Activated CD4-positive, alpha-beta memory T cell treated with anti-CD3 and anti-CD28 coated beads for 36 hours (primary cell): ENCODE results near the gene GCC2. TPM values are rescaled to one million over a fixed set of nuclear protein-coding genes. Genes with fewer than 3 reads are reported as not detected.

Source experiments
- CTCF ChIA-PET: fragments of 350-600 bp; sonication (Branson Sonifier 250); formaldehyde crosslinking; loops from one replicate; lab custom pipeline; 2021; ENCODE audit warnings: antibody characterized with exemption, inconsistent platforms; lab: Charles Lee
- POLR2A ChIA-PET: fragments of 350-600 bp; sonication (Branson Sonifier 250); formaldehyde crosslinking; loops from one replicate; lab custom pipeline; 2021; ENCODE audit warnings: antibody characterized with exemption; lab: Charles Lee
- DNase-seq: peaks from one replicate; pipeline ENCODE4 v3.0.0-alpha.2; 2020
- H3K27ac Mint-ChIP-seq: one replicate; pipeline ENCODE4 v1.8.0; 2021; ENCODE audit warnings: mixed read lengths
- H3K27me3 Mint-ChIP-seq: one replicate; pipeline ENCODE4 v1.8.0; 2021; ENCODE audit warnings: mixed read lengths
- H3K36me3 Mint-ChIP-seq: one replicate; pipeline ENCODE4 v1.8.0; 2021; ENCODE audit warnings: mixed read lengths
- H3K4me1 Mint-ChIP-seq: one replicate; pipeline ENCODE4 v1.8.0; 2021; ENCODE audit warnings: low read depth, mixed read lengths
- H3K4me3 Mint-ChIP-seq: one replicate; pipeline ENCODE4 v1.8.0; 2021; ENCODE audit warnings: mild to moderate bottlenecking, mixed read lengths
- H3K9me3 Mint-ChIP-seq: one replicate; pipeline ENCODE4 v1.8.0; 2021; ENCODE audit warnings: mixed read lengths
- intact Hi-C: fragments of 100-400 bp; cut with micrococcal nuclease; formaldehyde crosslinking; loops from one replicate; pipeline ENCODE4 v1.15.1; 2023
- total RNA-seq, 2 experiments: library from RNA; stranded (reverse); gene quantifications; one replicate each; pipeline ENCODE4 v1.2.3, GENCODE V29; 2021

Gene GCC2
- total RNA-seq, 2 experiments from 2014 or later: 43.6 to 47.3 TPM

DNA sequence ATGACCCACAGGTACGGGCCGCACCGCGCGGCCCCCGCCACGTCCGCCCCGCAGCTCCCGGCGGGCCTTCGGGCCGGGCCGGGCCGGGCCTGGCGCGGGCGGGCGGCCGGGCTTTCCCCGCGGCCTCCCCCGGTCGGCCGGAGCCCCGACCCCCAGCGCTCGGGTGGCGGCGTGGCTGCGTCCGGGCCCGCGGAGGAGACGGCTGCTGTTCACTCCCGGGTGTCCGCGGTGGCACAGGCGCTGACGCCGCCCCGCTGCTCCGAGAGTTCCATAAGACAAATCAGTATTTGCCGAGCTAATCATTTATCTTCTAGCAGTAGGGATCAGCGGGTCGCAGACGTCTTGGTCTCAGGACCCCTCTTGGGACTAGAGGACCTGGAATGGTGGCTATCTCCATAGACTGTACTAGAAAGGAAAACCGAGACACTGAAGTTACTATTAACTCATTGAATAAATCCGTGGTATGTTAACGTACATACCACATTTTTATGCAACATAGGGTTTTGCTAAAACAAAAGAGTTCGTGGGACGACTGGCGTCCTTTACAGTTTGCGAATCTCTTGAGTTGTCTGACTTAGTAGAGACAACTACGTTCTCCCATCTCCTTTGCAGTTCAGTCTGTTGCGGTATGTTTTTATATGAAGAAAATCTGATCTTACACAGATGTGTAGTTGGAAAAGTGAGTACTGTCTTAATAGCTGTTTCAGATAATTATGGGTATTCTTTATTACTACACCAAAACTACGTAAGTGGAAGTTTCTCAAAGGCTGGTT lies 85.8 kb downstream of the GCC2 start:
- Mint-ChIP-seq H3K36me3 (peaks cover 5% of the 10 kb centered on the region), H3K4me1 (peaks cover 37% of the 10 kb centered on the region), H3K27me3 (no peaks in the 10 kb centered on the region), H3K4me3 (peak overlapping the region; percentile 95), H3K9me3 (no peaks in the 10 kb centered on the region), H3K27ac (peak overlapping the region; percentile 85)
- ChIA-PET POLR2A (interaction anchor here (1.1 to 2.6 kb wide), 3 partner anchors 31 to 85 kb away, joined by 3 to 19 read pairs (median 4); partner anchors contain the start of gene GCC2), CTCF (interaction anchor here (0.7 to 2.3 kb wide), 5 partner anchors 31 to 103 kb away, joined by 3 to 11 read pairs (median 3); no protein-coding TSS in a partner anchor)
- DNase-seq: peak; percentile 53
- intact Hi-C loops: loop anchor here (1.0 to 5.0 kb wide), 4 partner anchors 42 to 184 kb away; partner anchors contain the start of genes GCC2 and RANBP2

DNA sequence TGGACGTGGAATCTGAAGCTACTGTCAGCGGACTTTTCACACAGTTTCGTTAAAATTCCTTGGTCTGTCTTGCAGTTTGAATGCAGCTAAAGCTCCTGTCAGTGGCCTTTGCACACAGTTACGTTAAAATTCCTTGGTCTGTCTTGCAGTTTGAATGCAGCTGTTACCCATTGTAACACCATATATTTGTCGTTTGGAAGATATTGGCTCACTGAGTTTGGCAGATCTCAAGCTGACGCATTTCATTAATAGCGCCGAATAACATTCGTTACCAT lies 86.3 kb downstream of the GCC2 start:
- ChIA-PET POLR2A (interaction anchor here (1.1 to 2.6 kb wide), 2 partner anchors 77 to 86 kb away, joined by 3 to 19 read pairs; partner anchors contain the start of gene GCC2), CTCF (interaction anchor here (1.0 to 2.3 kb wide), 4 partner anchors 31 to 52 kb away, joined by 3 to 11 read pairs (median 4); no protein-coding TSS in a partner anchor)
- H3K36me3 Mint-ChIP-seq: peaks cover 5% of the 10 kb centered on the region
- H3K27me3 Mint-ChIP-seq: no peaks in the 10 kb centered on the region
- no peaks in the 10 kb centered on the region for H3K9me3 Mint-ChIP-seq
- peak overlapping the region; percentile 95 for H3K4me3 Mint-ChIP-seq
- H3K27ac Mint-ChIP-seq: no peak overlapping the region
- H3K4me1 Mint-ChIP-seq: peaks cover 34% of the 10 kb centered on the region
- intact Hi-C loops: loop anchor here (2.0 kb wide), 1 partner anchor 184 kb away; the partner anchor contains the start of gene RANBP2
- DNase-seq: no peak

DNA sequence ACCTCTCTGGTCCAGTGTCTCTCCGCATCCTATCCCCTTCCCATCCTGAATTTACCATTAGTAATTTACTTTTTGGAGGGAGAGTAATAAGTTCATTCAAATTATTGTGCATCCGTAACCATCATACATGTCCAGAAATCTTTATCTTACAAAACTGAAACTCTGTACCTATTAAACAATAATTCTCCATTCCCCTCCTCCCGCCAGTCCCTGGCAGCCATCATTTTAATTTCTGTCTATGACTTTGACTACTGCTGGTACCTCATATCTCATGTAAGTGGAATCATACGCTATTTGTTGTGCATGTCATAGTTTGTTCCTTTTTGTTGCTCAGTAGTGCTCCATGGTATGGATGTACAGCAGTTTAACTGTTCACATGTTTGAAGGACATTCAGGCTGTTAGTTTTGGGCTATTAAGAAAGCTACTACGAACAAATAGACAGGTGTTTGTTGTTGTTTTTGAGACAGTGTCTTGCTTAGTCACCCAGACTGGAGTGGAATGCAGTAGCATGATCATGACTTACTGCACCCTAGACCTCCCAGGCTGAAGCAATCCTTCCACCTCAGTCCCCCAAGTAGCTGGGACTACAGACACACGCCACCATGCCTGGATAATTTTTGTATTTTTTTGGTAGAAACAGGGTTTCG lies 87.3 kb downstream of the GCC2 start:
- H3K27ac Mint-ChIP-seq: no peak overlapping the region
- CTCF ChIA-PET: interaction anchor here (1.1 to 2.3 kb wide), 3 partner anchors 33 to 51 kb away, joined by 3 to 11 read pairs (median 3); no protein-coding TSS in a partner anchor
- H3K4me3 Mint-ChIP-seq: peak overlapping the region; percentile 17
- H3K4me1 Mint-ChIP-seq: peaks cover 26% of the 10 kb centered on the region
- POLR2A ChIA-PET: no interaction called here
- H3K27me3 Mint-ChIP-seq: no peaks in the 10 kb centered on the region
- intact Hi-C loops: no loop called here
- peaks cover 5% of the 10 kb centered on the region for H3K36me3 Mint-ChIP-seq
- no peak for DNase-seq
- H3K9me3 Mint-ChIP-seq: no peaks in the 10 kb centered on the region

DNA sequence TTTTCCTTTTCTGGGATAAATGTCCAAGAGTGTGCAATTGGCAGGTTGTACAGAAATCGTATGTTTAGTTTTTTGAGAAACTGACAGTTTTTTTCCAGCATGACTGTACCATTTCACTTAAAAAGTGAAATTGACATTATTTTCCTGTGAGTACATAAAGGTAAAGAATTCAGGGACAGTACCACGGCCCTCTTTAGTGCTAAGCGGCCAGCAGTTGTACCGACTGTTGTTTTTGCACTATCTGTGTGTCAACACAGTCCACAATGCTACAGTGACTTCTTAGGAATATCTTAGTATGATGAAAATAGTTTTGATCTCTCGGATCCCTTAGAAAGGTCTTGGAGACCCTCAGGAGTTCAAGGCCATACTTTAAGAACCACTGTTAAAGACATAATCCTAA lies 87.9 kb downstream of the GCC2 start:
- ChIA-PET POLR2A (no interaction called here), CTCF (interaction anchor here (2.3 kb wide), 1 partner anchor 47 kb away, joined by 11 read pairs; no protein-coding TSS in a partner anchor)
- Mint-ChIP-seq H3K4me3 (no peak overlapping the region), H3K36me3 (peaks cover 5% of the 10 kb centered on the region), H3K27ac (no peak overlapping the region), H3K27me3 (no peaks in the 10 kb centered on the region), H3K9me3 (no peaks in the 10 kb centered on the region), H3K4me1 (peaks cover 26% of the 10 kb centered on the region)
- intact Hi-C loops: no loop called here
- no peak for DNase-seq

DNA sequence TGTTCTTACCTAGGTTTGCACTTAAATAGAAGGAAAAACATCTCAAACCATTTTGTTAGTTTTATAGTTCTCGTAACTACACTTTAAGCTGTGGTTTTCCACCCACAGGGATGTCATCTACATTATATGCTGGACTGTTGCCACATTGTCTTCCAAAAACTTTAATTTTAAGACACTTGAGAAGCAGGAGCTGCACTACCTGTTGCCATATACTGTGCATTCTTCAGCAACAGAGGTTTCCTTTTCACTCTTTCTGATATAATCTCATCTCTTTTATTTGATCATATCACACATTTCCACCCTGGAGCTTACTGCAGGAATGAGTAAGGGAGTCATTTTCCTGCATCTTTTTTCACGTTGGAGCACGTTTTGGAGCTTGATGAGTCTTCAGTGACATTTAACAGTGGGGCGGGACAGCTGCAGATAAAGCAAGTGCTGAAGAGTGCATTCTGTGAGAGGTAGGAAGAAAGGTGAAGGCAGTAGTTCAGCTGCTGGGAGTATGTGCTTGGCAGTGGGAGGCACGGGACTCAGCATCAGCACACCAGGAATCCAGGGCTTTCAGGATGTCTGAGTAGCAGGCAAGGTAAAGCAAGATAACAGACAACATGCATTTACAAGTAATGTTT lies 89.1 kb downstream of the GCC2 start:
- no peak overlapping the region for H3K27ac Mint-ChIP-seq
- POLR2A ChIA-PET: no interaction called here
- H3K36me3 Mint-ChIP-seq: peaks cover 5% of the 10 kb centered on the region
- no peaks in the 10 kb centered on the region for H3K9me3 Mint-ChIP-seq
- H3K27me3 Mint-ChIP-seq: no peaks in the 10 kb centered on the region
- no peak for DNase-seq
- peaks cover 24% of the 10 kb centered on the region for H3K4me1 Mint-ChIP-seq
- CTCF ChIA-PET: no interaction called here
- intact Hi-C loops: no loop called here
- no peak overlapping the region for H3K4me3 Mint-ChIP-seq

DNA sequence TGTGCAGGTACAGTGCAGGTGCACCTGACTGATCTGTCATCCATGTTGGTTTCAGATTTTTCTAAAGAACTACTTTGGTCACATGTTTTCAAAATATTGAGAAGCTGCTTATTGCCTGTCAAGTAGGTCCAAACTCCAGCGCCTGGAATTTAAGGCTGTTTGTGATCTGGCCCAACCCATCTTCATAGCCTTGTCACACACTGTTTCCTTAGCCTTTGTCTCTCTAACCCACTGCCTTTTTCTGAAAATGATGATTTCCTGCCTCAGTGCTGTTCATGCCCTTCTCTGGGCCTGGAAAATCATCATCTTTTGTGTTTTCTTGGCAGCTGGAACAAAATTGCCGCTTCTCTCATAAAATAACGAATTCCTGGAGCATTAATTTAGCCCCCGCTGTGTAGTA lies 92.4 kb downstream of the GCC2 start:
- peaks cover 9% of the 10 kb centered on the region for H3K4me1 Mint-ChIP-seq
- no peaks in the 10 kb centered on the region for H3K9me3 Mint-ChIP-seq
- H3K36me3 Mint-ChIP-seq: peaks cover 5% of the 10 kb centered on the region
- no peak for DNase-seq
- H3K27ac Mint-ChIP-seq: no peak overlapping the region
- no peaks in the 10 kb centered on the region for H3K27me3 Mint-ChIP-seq
- H3K4me3 Mint-ChIP-seq: no peak overlapping the region
- intact Hi-C loops: no loop called here
- POLR2A ChIA-PET: interaction anchor here (1.1 to 1.7 kb wide), 2 partner anchors 8 to 33 kb away, joined by 3 to 5 read pairs; no protein-coding TSS in a partner anchor
- CTCF ChIA-PET: interaction anchor here (0.7 to 1.0 kb wide), 2 partner anchors 43 kb away, joined by 3 to 4 read pairs; no protein-coding TSS in a partner anchor

DNA sequence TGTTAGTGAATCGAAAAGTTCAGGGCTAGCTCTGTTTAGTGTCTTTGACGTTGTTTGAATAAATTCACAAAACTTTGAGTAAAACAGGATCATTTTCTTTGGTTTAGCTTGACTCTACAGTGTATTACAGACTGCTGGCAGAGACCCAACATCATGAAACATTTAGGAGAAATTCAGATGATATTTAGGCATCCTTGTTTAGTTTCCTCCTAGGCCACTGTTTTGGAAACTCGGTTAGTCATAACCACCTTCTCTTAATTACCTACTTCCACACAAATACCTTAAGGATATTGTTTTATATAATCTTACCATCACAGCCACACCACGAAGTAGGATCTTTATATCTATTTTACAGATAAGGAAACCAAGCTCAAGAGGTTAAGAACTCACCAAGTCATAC lies 93.1 kb downstream of the GCC2 start:
- ChIA-PET POLR2A (interaction anchor here (1.1 to 1.7 kb wide), 2 partner anchors 9 to 32 kb away, joined by 3 to 5 read pairs; no protein-coding TSS in a partner anchor), CTCF (interaction anchor here (1.0 kb wide), 1 partner anchor 42 kb away, joined by 4 read pairs; no protein-coding TSS in a partner anchor)

DNA sequence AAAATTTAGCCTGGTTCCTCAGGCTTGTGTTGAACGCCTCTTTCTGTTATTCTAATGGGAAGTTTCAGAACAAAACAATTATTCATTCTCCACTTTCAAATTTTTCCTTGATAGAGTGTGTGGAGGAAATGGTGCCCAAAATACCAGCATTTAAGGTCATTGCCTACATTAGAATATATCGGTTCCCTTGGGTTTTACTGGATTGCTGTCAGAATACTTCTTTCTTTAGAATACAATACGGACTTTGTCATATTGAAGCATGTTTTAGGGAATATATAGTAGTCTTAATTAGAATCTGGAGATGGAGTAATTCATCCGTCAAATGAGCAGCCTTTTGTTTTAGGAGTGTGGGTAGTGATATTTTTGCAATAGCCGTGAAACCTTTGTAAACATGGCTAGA lies 98.6 kb downstream of the GCC2 start:
- Mint-ChIP-seq H3K27ac (no peak overlapping the region), H3K9me3 (no peaks in the 10 kb centered on the region), H3K4me3 (no peak overlapping the region), H3K27me3 (no peaks in the 10 kb centered on the region), H3K36me3 (no peaks in the 10 kb centered on the region), H3K4me1 (peaks cover 5% of the 10 kb centered on the region)
- DNase-seq: no peak
- intact Hi-C loops: no loop called here
- ChIA-PET CTCF (no interaction called here), POLR2A (no interaction called here)

More for the DNA sequence above, 93.1 kb downstream of the GCC2 start:
- Mint-ChIP-seq H3K9me3 (no peaks in the 10 kb centered on the region), H3K27ac (no peak overlapping the region), H3K36me3 (peaks cover 5% of the 10 kb centered on the region), H3K27me3 (no peaks in the 10 kb centered on the region), H3K4me3 (no peak overlapping the region), H3K4me1 (peaks cover 10% of the 10 kb centered on the region)
- no peak for DNase-seq
- intact Hi-C loops: no loop called here

DNA sequence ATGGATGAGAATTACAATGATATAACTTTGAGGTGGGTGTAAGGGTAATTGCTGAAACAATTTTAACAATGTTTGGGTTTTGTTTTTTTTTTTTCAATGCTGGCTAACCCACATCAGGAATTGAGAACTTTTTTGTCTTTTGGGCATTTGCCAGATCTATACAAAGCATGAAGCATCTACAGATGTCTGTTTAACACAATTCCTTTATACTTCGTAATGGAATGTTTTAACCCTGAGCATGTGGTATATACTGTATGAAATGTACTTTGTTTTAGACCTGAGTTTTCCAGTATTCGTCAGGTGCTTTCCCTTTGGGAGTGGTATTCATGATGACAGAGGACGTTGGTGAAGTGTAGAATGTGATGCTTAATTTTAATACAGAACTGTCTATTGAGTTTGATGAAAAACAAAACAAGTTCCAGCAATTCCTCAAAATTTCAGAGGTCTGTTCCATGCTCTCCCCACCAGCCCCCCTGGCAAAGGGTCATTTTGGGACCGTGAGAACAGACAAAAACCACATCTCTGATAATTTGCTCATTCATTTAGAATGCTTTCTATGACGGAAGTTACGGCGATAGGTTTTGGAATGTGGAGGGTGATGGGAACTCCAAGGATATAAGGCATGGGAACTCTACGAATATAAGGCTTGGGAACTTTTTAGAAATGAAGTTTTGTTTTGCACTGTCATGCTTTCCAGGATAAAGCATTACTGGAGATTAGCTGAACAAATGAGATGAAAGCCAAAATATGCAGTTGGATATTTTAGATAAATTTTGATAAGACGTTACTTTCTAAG lies 99.4 kb downstream of the GCC2 start:
- intact Hi-C loops: no loop called here
- Mint-ChIP-seq H3K36me3 (no peaks in the 10 kb centered on the region), H3K9me3 (no peaks in the 10 kb centered on the region), H3K27me3 (no peaks in the 10 kb centered on the region), H3K27ac (no peak overlapping the region), H3K4me1 (peaks cover 5% of the 10 kb centered on the region), H3K4me3 (no peak overlapping the region)
- ChIA-PET POLR2A (no interaction called here), CTCF (no interaction called here)
- DNase-seq: no peak

DNA sequence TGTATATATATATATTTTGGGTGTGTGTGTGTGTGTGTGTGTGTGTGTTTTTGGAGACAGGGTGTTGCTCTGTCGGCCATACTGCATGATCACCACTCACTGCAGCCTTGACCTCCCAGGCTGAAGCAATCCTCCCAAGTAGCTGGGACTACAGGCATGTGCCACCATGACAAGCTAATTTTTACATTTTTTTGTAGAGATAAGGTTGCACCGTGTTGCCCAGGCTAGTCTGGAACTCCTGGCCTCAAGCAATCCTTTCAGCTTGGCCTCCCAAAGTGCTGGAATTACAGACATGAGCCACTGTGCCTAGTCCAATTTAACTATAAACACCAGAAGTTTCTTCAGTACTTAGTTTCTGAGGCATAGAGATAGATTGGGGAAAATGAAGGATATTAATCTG lies 103.6 kb downstream of the GCC2 start:
- intact Hi-C loops: no loop called here
- Mint-ChIP-seq H3K9me3 (no peaks in the 10 kb centered on the region), H3K27me3 (no peaks in the 10 kb centered on the region), H3K4me3 (no peak overlapping the region), H3K4me1 (no peaks in the 10 kb centered on the region), H3K36me3 (no peaks in the 10 kb centered on the region), H3K27ac (no peak overlapping the region)
- no peak for DNase-seq
- CTCF ChIA-PET: interaction anchor here (1.5 kb wide), 1 partner anchor 13 kb away, joined by 3 read pairs; no protein-coding TSS in a partner anchor
- POLR2A ChIA-PET: no interaction called here

DNA sequence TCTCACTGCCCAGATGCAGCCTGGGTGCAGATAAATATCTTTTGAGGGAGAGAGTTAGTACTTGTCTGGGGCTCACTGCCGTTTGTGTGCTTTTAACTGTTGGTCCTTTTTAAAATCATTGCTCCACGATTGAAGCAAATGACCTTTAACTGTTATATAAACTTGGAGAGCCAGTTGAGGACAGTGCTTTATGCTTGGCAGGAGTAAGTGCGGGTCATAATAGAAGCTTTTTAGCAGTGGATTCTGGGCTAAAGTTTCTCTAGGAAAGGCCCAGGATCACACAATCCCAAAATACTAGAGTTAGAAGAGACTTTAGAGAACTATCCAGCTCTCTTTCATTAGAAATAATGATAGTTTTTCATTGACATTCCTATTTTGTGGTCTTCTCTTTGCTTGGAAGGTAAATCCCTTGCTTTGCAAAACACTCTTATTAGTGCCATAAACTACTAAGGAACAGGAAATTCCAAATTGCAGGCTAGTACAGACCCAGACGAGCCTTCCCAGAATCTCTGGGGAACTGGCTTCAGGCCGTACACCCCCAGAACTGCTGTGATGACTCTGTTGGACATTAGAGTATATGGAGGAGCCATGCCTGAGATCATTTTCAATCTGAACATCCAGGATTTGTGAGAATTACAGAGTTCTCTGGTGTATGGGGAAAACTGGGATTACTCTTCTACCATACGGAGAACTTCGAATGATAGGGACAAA lies 104.4 kb downstream of the GCC2 start:
- H3K36me3 Mint-ChIP-seq: no peaks in the 10 kb centered on the region
- no peak for DNase-seq
- CTCF ChIA-PET: interaction anchor here (0.6 to 1.5 kb wide), 2 partner anchors 12 to 281 kb away, joined by 3 read pairs; no protein-coding TSS in a partner anchor
- intact Hi-C loops: no loop called here
- no peak overlapping the region for H3K27ac Mint-ChIP-seq
- H3K4me1 Mint-ChIP-seq: no peaks in the 10 kb centered on the region
- no peaks in the 10 kb centered on the region for H3K27me3 Mint-ChIP-seq
- POLR2A ChIA-PET: no interaction called here
- H3K9me3 Mint-ChIP-seq: no peaks in the 10 kb centered on the region
- no peak overlapping the region for H3K4me3 Mint-ChIP-seq
